Measurements from ENCODE around the gene TPM3. TPM values are rescaled to one million over a fixed set of nuclear protein-coding genes. Genes with fewer than 3 reads are reported as not detected.
A peak's percentile ranks its signal among the peaks of the same experiment; 100 is the strongest.
"Not testable (repeated sequence)": the region's sequence is repeated elsewhere in the genome, so short reads cannot be mapped to it uniquely, and the experiment has no call there.

TPM3 gene
- total RNA-seq, 2 donors from 2014 or later = 74.2 to 131 TPM

DNA sequence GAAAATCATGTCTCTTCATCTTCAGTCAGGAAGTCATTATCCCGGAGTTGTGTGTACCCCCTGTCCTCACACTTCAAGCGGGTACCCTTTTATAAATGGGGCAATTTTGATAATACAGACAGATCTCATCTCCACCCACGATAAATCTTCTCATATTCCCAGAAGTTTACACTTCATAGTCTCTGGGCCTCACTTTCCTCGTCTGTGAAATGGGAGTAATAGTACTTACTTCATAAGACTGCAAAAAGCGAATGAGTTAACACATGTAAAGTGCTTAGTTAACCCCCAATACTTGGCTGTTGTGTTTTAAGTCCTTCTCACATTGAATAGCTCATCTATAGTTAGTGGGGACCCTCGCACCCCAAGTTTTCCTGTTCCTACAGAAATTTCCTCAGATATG lies 37.8 kb downstream of the TPM3 start:
- intact Hi-C loops (cut with DNase I) = no loop called here
- Histone ChIP-seq H3K9me3 (no peaks in the 10 kb centered on the region), H3K4me3 (no peak overlapping the region), H3K36me3 (replicated peaks in 1 of 2; ENCODE audit: insufficient read depth in 1 of 2, low read depth in 2 of 2) (peaks cover 0 to 2% of the 10 kb centered on the region in 2 donors), H3K27ac (peak overlapping the region in 1 of 4 donors; percentile 68), H3K27me3 (no peaks in the 10 kb centered on the region), H3K4me1 (peaks cover 15% of the 10 kb centered on the region)
- no peak for ATAC-seq
- WGBS, 2 donors = 81 to 82% methylated on average over 6 of the region's 6 CpGs
- TF ChIP-seq CTCF (IDR thresholded peaks at IDR 0.05) (no peak), POLR2A (IDR thresholded peaks at IDR 0.05) (no peak)
- no peak for DNase-seq

- intact Hi-C loops (cut with DNase I) = no loop called here
- Histone ChIP-seq H3K4me3 (no peak overlapping the region), H3K27ac (no peak overlapping the region), H3K9me3 (no peaks in the 10 kb centered on the region), H3K4me1 (peaks cover 15% of the 10 kb centered on the region), H3K27me3 (no peaks in the 10 kb centered on the region), H3K36me3 (replicated peaks in 1 of 2; ENCODE audit: insufficient read depth in 1 of 2, low read depth in 2 of 2) (peaks cover 0 to 2% of the 10 kb centered on the region in 2 donors)
- DNase-seq (no peak), ATAC-seq (no peak)
- TF ChIP-seq CTCF (IDR thresholded peaks at IDR 0.05) (no peak), POLR2A (IDR thresholded peaks at IDR 0.05) (no peak)
Observed at GRCh38 chr1:154151311-154151710, 40.6 kb downstream of the TPM3 start.

- 39 to 61% methylated on average over 3 of the region's 3 CpGs for WGBS, 2 donors
Observed at GRCh38 chr1:154148807-154149206, 43.1 kb downstream of the TPM3 start.

DNA sequence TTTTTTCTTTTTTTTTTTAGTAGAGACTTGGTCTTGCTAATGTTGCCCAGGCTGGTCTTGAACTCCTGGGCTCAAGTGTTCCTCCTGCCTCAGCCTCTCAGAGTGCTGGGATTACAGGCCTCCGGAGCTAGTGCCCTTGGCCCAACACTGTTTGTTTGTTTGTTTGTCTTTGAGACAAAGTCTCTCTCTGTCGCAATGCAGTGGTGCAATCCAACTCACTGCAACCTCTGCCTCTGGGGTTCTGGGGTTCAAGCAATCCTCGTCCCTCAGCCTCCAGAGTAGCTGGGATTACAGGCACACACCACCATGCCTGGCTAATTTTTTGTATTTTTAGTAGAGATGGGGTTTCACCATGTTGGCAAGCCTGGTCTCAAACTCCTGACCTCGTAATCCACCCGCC lies 44.4 kb downstream of the TPM3 start:
- ATAC-seq; intact Hi-C loops (cut with DNase I); H3K36me3 ChIP-seq (replicated peaks in 1 of 2; ENCODE audit: insufficient read depth in 1 of 2, low read depth in 2 of 2); DNase-seq; H3K27me3 ChIP-seq; H3K27ac ChIP-seq; H3K9me3 ChIP-seq; H3K4me1 ChIP-seq; H3K4me3 ChIP-seq: not testable (repeated sequence)
- whole genome bisulfite sequencing, 2 donors = 81 to 85% methylated on average over 5 of the region's 5 CpGs

More at GRCh38 chr1:154148807-154149206, 43.1 kb downstream of the TPM3 start:
- ATAC-seq (no peak), DNase-seq (no peak)
- H3K36me3 ChIP-seq (replicated peaks in 1 of 2; ENCODE audit: insufficient read depth in 1 of 2, low read depth in 2 of 2) = no peaks in the 10 kb centered on the region
- no peaks in the 10 kb centered on the region for H3K9me3 ChIP-seq
- no peaks in the 10 kb centered on the region for H3K4me1 ChIP-seq
- H3K27ac ChIP-seq = no peak overlapping the region
- H3K4me3 ChIP-seq = no peak overlapping the region
- intact Hi-C loops (cut with DNase I) = no loop called here
- H3K27me3 ChIP-seq = no peaks in the 10 kb centered on the region
- TF ChIP-seq POLR2A (IDR thresholded peaks at IDR 0.05) = no peak
- TF ChIP-seq CTCF (IDR thresholded peaks at IDR 0.05) = no peak

GRCh38 chr1:154145986-154146385 lies 45.9 kb downstream of the TPM3 start:
- Histone ChIP-seq H3K27me3 (no peaks in the 10 kb centered on the region), H3K4me1 (no peaks in the 10 kb centered on the region), H3K9me3 (no peaks in the 10 kb centered on the region), H3K36me3 (replicated peaks in 1 of 2; ENCODE audit: insufficient read depth in 1 of 2, low read depth in 2 of 2) (no peaks in the 10 kb centered on the region), H3K27ac (no peak overlapping the region), H3K4me3 (no peak overlapping the region)
- TF ChIP-seq POLR2A (IDR thresholded peaks at IDR 0.05) = no peak
- peak in 5 of 7 experiments; percentile 4 to 35 (median 26) for TF ChIP-seq CTCF (IDR thresholded peaks at IDR 0.05)
- WGBS, 2 donors = 95% methylated on average over 2 of the region's 2 CpGs
- intact Hi-C loops (cut with DNase I) = no loop called here
- no peak for ATAC-seq
- no peak for DNase-seq
